Trophoblast cell (in vitro differentiated cells and primary cell): ENCODE measurements around the gene TNFAIP8L3.

Experiments used
- DNase-seq, 2 donors: peaks; one replicate each; pipeline ENCODE4 v3.0.0-alpha.2; 2016
- H2AFZ ChIP-seq: 2 replicates; pipeline ENCODE4 v1.6.1; 2013; ENCODE audit warnings: low read length, moderate library complexity, mild to moderate bottlenecking; ENCODE audit not compliant: insufficient read depth, poor library complexity
- H2AK5ac ChIP-seq: 2 replicates; pipeline ENCODE4 v1.6.1; 2013; ENCODE audit warnings: mild to moderate bottlenecking, low read length
- H2BK120ac ChIP-seq: 2 replicates; pipeline ENCODE4 v1.6.1; 2013; ENCODE audit warnings: low read length, mild to moderate bottlenecking, moderate library complexity; ENCODE audit not compliant: insufficient read depth, poor library complexity
- H2BK12ac ChIP-seq: 2 replicates; pipeline ENCODE4 v1.6.1; 2013; ENCODE audit warnings: mild to moderate bottlenecking, low read length, moderate library complexity
- H2BK5ac ChIP-seq: 2 replicates; pipeline ENCODE4 v1.6.1; 2013; ENCODE audit warnings: low read length, low read depth, moderate library complexity, mild to moderate bottlenecking; ENCODE audit not compliant: poor library complexity
- H3K14ac ChIP-seq: 2 replicates; pipeline ENCODE4 v1.6.1; 2013; ENCODE audit warnings: mild to moderate bottlenecking, low read length
- H3K18ac ChIP-seq: 2 replicates; pipeline ENCODE4 v1.6.1; 2013; ENCODE audit warnings: mild to moderate bottlenecking, low read length
- H3K23ac ChIP-seq: 2 replicates; pipeline ENCODE4 v1.6.1; 2013; ENCODE audit warnings: low read length
- H3K27ac ChIP-seq: 2 replicates; pipeline ENCODE4 v1.5.1; 2013; ENCODE audit warnings: low read depth, mild to moderate bottlenecking, inconsistent platforms, low read length, moderate library complexity
- H3K27me3 ChIP-seq: 2 replicates; pipeline ENCODE4 v1.6.1; 2013; ENCODE audit warnings: inconsistent platforms, mild to moderate bottlenecking, low read length, moderate library complexity; ENCODE audit not compliant: insufficient read depth
- H3K36me3 ChIP-seq, 2 experiments: 1 replicate in 1 of 2; 2 replicates in 1 of 2; pipeline ENCODE4 v1.6.1; 2013; ENCODE audit warnings: low read length in 2 of 2, mild to moderate bottlenecking in 2 of 2, moderate library complexity in 1 of 2; ENCODE audit not compliant: insufficient read depth in 2 of 2, control insufficient read depth in 1 of 2
- H3K4ac ChIP-seq: 2 replicates; pipeline ENCODE4 v1.6.1; 2013; ENCODE audit warnings: low read depth, mild to moderate bottlenecking, low read length, moderate library complexity
- H3K4me1 ChIP-seq, 2 experiments: 1 replicate in 1 of 2; 2 replicates in 1 of 2; pipeline ENCODE4 v1.6.1; 2013; ENCODE audit warnings: low read length in 2 of 2, mild to moderate bottlenecking in 2 of 2, moderate library complexity in 1 of 2; ENCODE audit not compliant: insufficient read depth in 2 of 2, control insufficient read depth in 1 of 2
- H3K4me2 ChIP-seq: 2 replicates; pipeline ENCODE4 v1.6.1; 2013; ENCODE audit warnings: inconsistent platforms, mild to moderate bottlenecking, low read length, moderate library complexity
- H3K4me3 ChIP-seq: 2 replicates; pipeline ENCODE4 v1.5.1; 2013; ENCODE audit warnings: mild to moderate bottlenecking, low read depth, low read length, inconsistent platforms
- H3K79me1 ChIP-seq: one replicate; pipeline ENCODE4 v1.6.1; 2013; ENCODE audit warnings: low read length
- H3K79me2 ChIP-seq: 2 replicates; pipeline ENCODE4 v1.6.1; 2013; ENCODE audit warnings: low read length, mild to moderate bottlenecking; ENCODE audit not compliant: control insufficient read depth, insufficient read depth, poor library complexity
- H3K9ac ChIP-seq: 2 replicates; pipeline ENCODE4 v1.6.1; 2013; ENCODE audit warnings: mild to moderate bottlenecking, low read length
- H3K9me3 ChIP-seq: 2 replicates; pipeline ENCODE4 v1.6.1; 2013; ENCODE audit warnings: low read depth, mild to moderate bottlenecking, control low read depth, inconsistent platforms, low read length; ENCODE audit not compliant: insufficient read depth
- H4K12ac ChIP-seq: 2 replicates; pipeline ENCODE4 v1.6.1; 2013; ENCODE audit warnings: low read depth, mild to moderate bottlenecking, low read length, moderate library complexity
- H4K8ac ChIP-seq: 2 replicates; pipeline ENCODE4 v1.6.1; 2013; ENCODE audit warnings: low read depth, mild to moderate bottlenecking, low read length, moderate library complexity
- H4K91ac ChIP-seq: one replicate; pipeline ENCODE4 v1.6.1; 2013; ENCODE audit warnings: low read depth, mild to moderate bottlenecking, low read length, moderate library complexity
- WGBS: extraction: QIAGEN DNeasy Blood & Tissue Kit; methylation state at CpG from one replicate; pipeline ENCODE4 v1.1.7; 2013; ENCODE audit warnings: missing lambda C conversion rate; ENCODE audit not compliant: insufficient read length, insufficient coverage; ENCODE audit errors: extremely low coverage; 5-methylcytosine and 5-hydroxymethylcytosine counted together

The TNFAIP8L3 gene

DNA sequence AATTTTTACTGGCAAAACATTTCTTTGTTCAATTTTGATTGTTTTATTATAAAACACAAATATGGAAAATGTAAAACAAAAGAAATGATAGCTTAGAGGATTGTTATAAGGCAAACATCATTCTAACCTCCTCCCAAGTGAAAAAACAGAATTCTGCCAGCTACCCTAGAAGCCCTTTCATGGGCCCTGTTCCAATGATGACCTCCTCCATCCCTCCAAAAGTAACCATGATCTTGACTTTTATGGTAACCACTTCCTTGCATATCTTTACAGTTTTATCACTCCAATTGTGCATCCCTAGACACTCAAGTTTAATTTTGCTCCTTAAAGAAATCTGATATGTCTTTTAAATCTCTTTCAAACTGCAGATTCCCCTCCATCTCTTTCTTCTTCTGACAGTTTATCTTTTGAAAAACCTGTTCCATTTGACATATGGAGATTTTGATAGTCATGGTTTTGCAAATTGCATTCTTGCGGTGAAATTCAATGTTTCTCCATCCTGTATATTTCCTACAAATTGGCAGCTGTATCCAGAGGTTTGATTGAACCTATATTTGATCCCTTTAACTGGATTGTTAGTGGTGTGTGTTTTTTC, 27.0 kb upstream of the TNFAIP8L3 start:
- no peak overlapping the region for H3K14ac ChIP-seq
- H3K23ac ChIP-seq: no peak overlapping the region
- no peak overlapping the region for H4K8ac ChIP-seq
- no peak overlapping the region for H3K4me2 ChIP-seq
- no peak overlapping the region for H3K9ac ChIP-seq
- H3K27ac ChIP-seq: no peak overlapping the region
- no peak overlapping the region for H4K91ac ChIP-seq
- H2BK120ac ChIP-seq: no peak overlapping the region
- H3K27me3 ChIP-seq: no peaks in the 10 kb centered on the region
- H3K4me1 ChIP-seq: peaks cover 0 to 2% of the 10 kb centered on the region in 2 experiments
- no CpG with 5 or more reads among the region's 1 CpG for WGBS
- H4K12ac ChIP-seq: no peak overlapping the region
- no peaks in the 10 kb centered on the region for H3K9me3 ChIP-seq
- no peak overlapping the region for H2AK5ac ChIP-seq
- no peaks in the 10 kb centered on the region for H3K79me2 ChIP-seq
- no peaks in the 10 kb centered on the region for H3K79me1 ChIP-seq
- no peak overlapping the region for H2BK5ac ChIP-seq
- H3K4ac ChIP-seq: no peak overlapping the region
- no peak overlapping the region for H3K4me3 ChIP-seq
- DNase-seq: no peak
- no peak overlapping the region for H3K18ac ChIP-seq
- no peak overlapping the region for H2BK12ac ChIP-seq
- no peak overlapping the region for H2AFZ ChIP-seq
- H3K36me3 ChIP-seq: no peaks in the 10 kb centered on the region

DNA sequence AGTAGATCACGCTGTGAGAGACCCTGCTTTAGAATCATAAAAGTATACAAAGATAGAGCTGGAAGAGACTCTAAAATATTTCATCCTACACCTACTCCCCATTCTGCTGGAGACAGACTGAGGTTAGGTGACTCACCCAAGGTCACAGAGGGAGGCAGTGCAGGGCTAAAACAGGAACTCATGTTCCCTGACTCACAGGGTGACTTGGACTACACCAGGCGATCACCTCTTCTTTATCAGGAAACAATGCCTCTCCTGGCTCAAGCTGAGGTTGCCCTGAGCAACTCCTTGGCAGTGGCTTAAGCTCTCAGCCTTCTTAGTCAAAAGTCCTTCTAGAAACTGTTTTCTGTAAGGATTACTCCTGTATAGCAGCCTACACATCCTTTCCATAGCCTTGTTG, 26.4 kb upstream of the TNFAIP8L3 start:
- Histone ChIP-seq H2AK5ac (no peak overlapping the region), H3K36me3 (no peaks in the 10 kb centered on the region)

DNA sequence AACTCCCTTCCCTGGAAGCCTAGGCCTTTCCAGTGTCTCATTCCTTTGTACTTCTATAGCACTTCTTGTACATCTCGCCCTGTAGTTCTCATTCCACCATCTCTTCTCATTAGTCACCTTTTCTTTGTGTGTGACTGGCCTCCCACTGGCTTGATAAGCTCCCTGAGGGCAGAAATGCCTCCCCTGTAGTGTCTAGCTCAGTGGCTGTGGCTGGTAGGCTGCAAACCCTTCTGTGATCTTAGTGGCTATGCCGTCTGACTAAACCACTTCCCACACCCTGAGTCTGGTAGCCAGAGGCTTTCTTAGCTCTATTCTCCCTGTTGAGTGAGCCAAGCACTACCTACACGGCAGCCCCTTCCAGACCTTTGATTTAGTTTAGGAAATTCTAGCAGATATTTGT, 24.4 kb upstream of the TNFAIP8L3 start:
- Histone ChIP-seq H3K27ac (no peak overlapping the region), H2AFZ (no peak overlapping the region), H3K79me1 (no peaks in the 10 kb centered on the region), H3K36me3 (no peaks in the 10 kb centered on the region), H3K9me3 (no peaks in the 10 kb centered on the region), H2BK5ac (no peak overlapping the region), H3K4me2 (no peak overlapping the region), H3K4ac (no peak overlapping the region), H2AK5ac (no peak overlapping the region), H3K4me1 (peaks cover 0 to 2% of the 10 kb centered on the region in 2 experiments), H4K91ac (no peak overlapping the region), H3K79me2 (no peaks in the 10 kb centered on the region), H3K4me3 (no peak overlapping the region), H3K9ac (no peak overlapping the region), H4K12ac (no peak overlapping the region), H3K14ac (no peak overlapping the region), H4K8ac (no peak overlapping the region), H3K27me3 (no peaks in the 10 kb centered on the region), H2BK120ac (no peak overlapping the region), H3K23ac (no peak overlapping the region), H3K18ac (no peak overlapping the region), H2BK12ac (no peak overlapping the region)
- WGBS: no CpG with 5 or more reads among the region's 3 CpGs
- no peak for DNase-seq

More for the DNA sequence above, 26.4 kb upstream of the TNFAIP8L3 start:
- H3K79me1 ChIP-seq: no peaks in the 10 kb centered on the region
- H3K14ac ChIP-seq: no peak overlapping the region
- H4K12ac ChIP-seq: no peak overlapping the region
- H3K23ac ChIP-seq: no peak overlapping the region
- peaks cover 0 to 2% of the 10 kb centered on the region in 2 experiments for H3K4me1 ChIP-seq
- WGBS: no CpG with 5 or more reads among the region's 2 CpGs
- no peak overlapping the region for H2BK120ac ChIP-seq
- H3K27ac ChIP-seq: no peak overlapping the region
- H4K8ac ChIP-seq: no peak overlapping the region
- no peak overlapping the region for H3K18ac ChIP-seq
- no peak overlapping the region for H4K91ac ChIP-seq
- H2AFZ ChIP-seq: no peak overlapping the region
- H3K79me2 ChIP-seq: no peaks in the 10 kb centered on the region
- H3K4me3 ChIP-seq: no peak overlapping the region
- no peak overlapping the region for H2BK12ac ChIP-seq
- no peaks in the 10 kb centered on the region for H3K9me3 ChIP-seq
- no peaks in the 10 kb centered on the region for H3K27me3 ChIP-seq
- H2BK5ac ChIP-seq: no peak overlapping the region
- DNase-seq: peak in 1 of 2 donors; percentile 25
- no peak overlapping the region for H3K4ac ChIP-seq
- H3K4me2 ChIP-seq: no peak overlapping the region
- no peak overlapping the region for H3K9ac ChIP-seq

DNA sequence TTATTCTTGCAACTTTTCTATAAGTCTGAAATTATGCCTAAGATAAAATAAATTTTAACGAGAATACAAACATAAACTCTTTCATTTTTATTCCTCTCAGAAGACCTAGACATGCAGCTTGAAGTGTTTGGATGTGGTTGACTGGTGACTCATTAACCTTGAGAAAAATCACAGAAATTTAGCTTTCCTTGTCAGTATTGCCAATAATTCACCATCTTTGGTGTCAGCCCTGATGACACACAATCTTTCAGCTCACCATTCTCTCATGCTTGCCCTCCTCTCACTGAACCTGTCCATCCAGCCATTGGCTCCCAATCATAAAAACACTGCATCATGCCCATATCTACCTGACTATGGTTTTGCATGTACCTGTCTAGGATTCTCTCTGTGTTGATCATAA, 22.6 kb upstream of the TNFAIP8L3 start:
- Histone ChIP-seq H3K4me2 (no peak overlapping the region), H3K36me3 (no peaks in the 10 kb centered on the region), H3K4me3 (no peak overlapping the region), H2BK120ac (no peak overlapping the region), H3K9ac (no peak overlapping the region), H3K27me3 (no peaks in the 10 kb centered on the region), H3K18ac (no peak overlapping the region), H4K8ac (no peak overlapping the region), H4K12ac (no peak overlapping the region), H3K4me1 (peaks cover 0 to 2% of the 10 kb centered on the region in 2 experiments), H3K79me2 (no peaks in the 10 kb centered on the region), H2AK5ac (no peak overlapping the region), H3K27ac (no peak overlapping the region), H3K4ac (no peak overlapping the region), H3K79me1 (no peaks in the 10 kb centered on the region), H2BK12ac (no peak overlapping the region), H4K91ac (no peak overlapping the region), H3K9me3 (no peaks in the 10 kb centered on the region), H2BK5ac (no peak overlapping the region), H3K14ac (no peak overlapping the region), H3K23ac (no peak overlapping the region), H2AFZ (no peak overlapping the region)
- DNase-seq: no peak
- WGBS: no CpG with 5 or more reads among the region's 1 CpG
